SK-N-SH (cell line): ENCODE results near the gene SUGP2. TPM values are rescaled to one million over a fixed set of nuclear protein-coding genes. Genes with fewer than 3 reads are reported as not detected.
"Not testable (repeated sequence)": the region's sequence is repeated elsewhere in the genome, so short reads cannot be mapped to it uniquely, and the experiment has no call there.

ENCODE experiments used
- CTCF ChIA-PET: fragments of 300-600, 350-600 bp; formaldehyde crosslinking; extraction: SDS; loops from one replicate; lab custom pipeline; 2021; lab: Yijun Ruan, JAX
- POLR2A ChIA-PET: fragments of 350-600 bp; sonication (Branson Sonifier 250); formaldehyde crosslinking; extraction: SDS; loops from one replicate; lab custom pipeline; 2020; ENCODE audit warnings: antibody characterized with exemption, inconsistent platforms; lab: Yijun Ruan, JAX
- DNase-seq: peaks from one replicate; pipeline ENCODE4 v3.0.0; 2012
- H2AFZ ChIP-seq: fragments of 200-600 bp; sonication (generic); 2 replicates; pipeline ENCODE4 v1.8.1; 2016; ENCODE audit warnings: antibody characterized with exemption, mild to moderate bottlenecking, low read depth
- H3F3A ChIP-seq: fragments of 200-600 bp; sonication (generic); replicated peaks from 2 replicates; pipeline ENCODE3; 2016; ENCODE audit warnings: antibody characterized with exemption, mild to moderate bottlenecking; ENCODE audit not compliant: insufficient read depth
- H3K27ac ChIP-seq, 2 experiments: fragments of 200-500 bp in 1 of 2; fragments of 200-600 bp in 1 of 2; sonication (Bioruptor generic) in 1 of 2; sonication (generic), shearing (Covaris generic) in 1 of 2; 2 replicates each; pipeline versions ENCODE4 v1.5.1 to v1.6.1; 2014 to 2016; ENCODE audit warnings: low read depth in 2 of 2, inconsistent platforms in 1 of 2, low read length in 1 of 2, mild to moderate bottlenecking in 1 of 2, mixed read lengths in 1 of 2
- H3K27me3 ChIP-seq: fragments of 200-600 bp; sonication (generic), shearing (Covaris generic); 2 replicates; pipeline ENCODE4 v1.6.1; 2016; ENCODE audit warnings: mixed run types; ENCODE audit not compliant: insufficient read depth
- H3K36me3 ChIP-seq, 2 experiments: fragments of 200-500 bp in 1 of 2; fragments of 200-600 bp in 1 of 2; sonication (Bioruptor generic) in 1 of 2; sonication (generic) in 1 of 2; replicated peaks in 1 of 2; 2 replicates each; pipeline versions ENCODE3 to v1.5.1; 2014 to 2016; ENCODE audit warnings: low read length in 1 of 2, mild to moderate bottlenecking in 1 of 2; ENCODE audit not compliant: insufficient read depth in 2 of 2, control insufficient read depth in 1 of 2
- H3K4me1 ChIP-seq, 2 experiments: fragments of 200-500 bp in 1 of 2; fragments of 200-600 bp in 1 of 2; sonication (Bioruptor generic) in 1 of 2; sonication (generic), shearing (Covaris generic) in 1 of 2; 2 replicates each; pipeline versions ENCODE4 v1.5.1 to v1.6.1; 2014 to 2016; ENCODE audit warnings: low read depth in 1 of 2, low read length in 1 of 2, mixed run types in 1 of 2; ENCODE audit not compliant: insufficient read depth in 2 of 2, control insufficient read depth in 1 of 2
- H3K4me2 ChIP-seq: fragments of 200-600 bp; sonication (generic), shearing (Covaris generic); 2 replicates; pipeline ENCODE4 v1.6.1; 2017; ENCODE audit warnings: mixed run types
- H3K4me3 ChIP-seq, 2 experiments: fragments of 200-500 bp in 1 of 2; fragments of 200-600 bp in 1 of 2; sonication (Bioruptor generic) in 1 of 2; sonication (generic), shearing (Covaris generic) in 1 of 2; 2 replicates each; pipeline versions ENCODE4 v1.5.1 to v1.8.1; 2014 to 2016; ENCODE audit warnings: low read depth in 2 of 2, inconsistent platforms in 1 of 2, low read length in 1 of 2, mild to moderate bottlenecking in 1 of 2, mixed read lengths in 1 of 2, moderate library complexity in 1 of 2
- H3K79me2 ChIP-seq: fragments of 200-600 bp; sonication (generic); 2 replicates; pipeline ENCODE4 v1.8.1; 2017; ENCODE audit warnings: mild to moderate bottlenecking; ENCODE audit not compliant: insufficient read depth
- H3K9ac ChIP-seq: fragments of 200-600 bp; sonication (generic); 2 replicates; pipeline ENCODE4 v1.6.1; 2017; ENCODE audit warnings: mixed run types
- H3K9me2 ChIP-seq: fragments of 200-600 bp; sonication (generic); 2 replicates; pipeline ENCODE4 v1.6.1; 2017; ENCODE audit warnings: mixed run types
- H3K9me3 ChIP-seq: fragments of 200-600 bp; sonication (generic); 2 replicates; pipeline ENCODE4 v1.6.1; 2017; ENCODE audit warnings: mixed run types, mild to moderate bottlenecking, moderate library complexity
- H4K20me1 ChIP-seq: fragments of 200-600 bp; sonication (generic); 2 replicates; pipeline ENCODE4 v1.6.1; 2017; ENCODE audit warnings: mild to moderate bottlenecking, mixed run types; ENCODE audit not compliant: insufficient read depth
- CHD2 ChIP-seq: fragments of 150-350 bp; IDR thresholded peaks from 2 replicates; pipeline ENCODE4 v1.6.1; 2018; ENCODE audit warnings: low read length; ENCODE audit not compliant: partially characterized antibody
- ELF1 ChIP-seq: IDR thresholded peaks from 2 replicates; pipeline ENCODE4 v1.4.0; 2012
- EZH2phosphoT487 ChIP-seq: fragments of 200-600 bp; sonication (generic); IDR thresholded peaks from 2 replicates; pipeline ENCODE4 v1.6.1; 2017; ENCODE audit warnings: low read depth, mixed run types, mild to moderate bottlenecking, antibody characterized with exemption, moderate library complexity, borderline replicate concordance
- GATA2 ChIP-seq: sonication (generic); formaldehyde crosslinking; IDR thresholded peaks from 2 replicates; pipeline ENCODE4 v1.5.0; 2020; ENCODE audit warnings: mild to moderate bottlenecking, missing genetic modification reagents
- MEF2A ChIP-seq: IDR thresholded peaks from 2 replicates; pipeline ENCODE4 v1.4.0; 2012; ENCODE audit warnings: low read depth, borderline replicate concordance
- MXI1 ChIP-seq: IDR thresholded peaks from 2 replicates; pipeline ENCODE4 v1.6.1; 2012; ENCODE audit warnings: mild to moderate bottlenecking, low read depth, low read length, improper control_type of control experiment
- NRF1 ChIP-seq: IDR thresholded peaks from 2 replicates; pipeline ENCODE4 v1.6.1; 2012; ENCODE audit warnings: low read depth, mild to moderate bottlenecking, low read length
- POLR2AphosphoS5 ChIP-seq: IDR thresholded peaks from 2 replicates; pipeline ENCODE4 v1.6.1; 2012; ENCODE audit warnings: low read depth, low read length
- RCOR1 ChIP-seq: fragments of 150-350 bp; IDR thresholded peaks from 2 replicates; pipeline ENCODE4 v1.6.1; 2017; ENCODE audit warnings: antibody characterized with exemption, low read length
- RXRA ChIP-seq: IDR thresholded peaks from 2 replicates; pipeline ENCODE4 v1.4.0; 2012; ENCODE audit warnings: low read depth, mild to moderate bottlenecking, borderline replicate concordance
- SIN3A ChIP-seq: IDR thresholded peaks from 2 replicates; pipeline ENCODE4 v1.6.1; 2012; ENCODE audit warnings: low read depth, mild to moderate bottlenecking, low read length, moderate library complexity, borderline replicate concordance
- TAF1 ChIP-seq: IDR thresholded peaks from 2 replicates; pipeline ENCODE4 v1.6.1; 2012; ENCODE audit warnings: low read depth, mild to moderate bottlenecking, low read length, moderate library complexity, borderline replicate concordance
- TCF12 ChIP-seq: IDR thresholded peaks from 2 replicates; pipeline ENCODE4 v1.4.0; 2012
- WGBS: methylation state at CpG from one replicate; pipeline ENCODE4 v1.1.6; 2017; ENCODE audit warnings: low lambda C conversion rate; 5-methylcytosine and 5-hydroxymethylcytosine counted together
- polyA plus RNA-seq, 3 experiments: library from polyadenylated mRNA; depleted of rRNA; stranded (reverse); fragments of >200 nt; gene quantifications; 2 replicates each; pipeline ENCODE4 v1.2.3, GENCODE V29; 2012
- TF ChIP-seq, protein P1 (sequence below): IDR thresholded peaks from 2 replicates; pipeline ENCODE4 v1.4.0; 2012; ENCODE audit warnings: low read depth, borderline replicate concordance
- TF ChIP-seq, protein P2 (sequence below): IDR thresholded peaks from 2 replicates; pipeline ENCODE4 v1.4.0; 2012; ENCODE audit warnings: low read depth

Gene SUGP2
- polyA plus RNA-seq, 1 of the 3 experiments (the other 2 are of a cell fraction), result 56.3 TPM

- no peak overlapping the region for H3K27ac ChIP-seq
- POLR2A ChIA-PET, result no interaction called here
- WGBS, result 85% methylated on average over 2 of the region's 2 CpGs
- no peaks in the 10 kb centered on the region for H3K9me3 ChIP-seq
- no peaks in the 10 kb centered on the region for H3K4me1 ChIP-seq
- no peaks in the 10 kb centered on the region for H3K79me2 ChIP-seq
- no peak for DNase-seq
- no peak overlapping the region for H3K4me3 ChIP-seq
- H3K4me2 ChIP-seq, result no peak overlapping the region
- H3K27me3 ChIP-seq, result no peaks in the 10 kb centered on the region
- H3K9ac ChIP-seq, result no peak overlapping the region
- no peaks in the 10 kb centered on the region for H3F3A ChIP-seq
- no peaks in the 10 kb centered on the region for H3K9me2 ChIP-seq
- H2AFZ ChIP-seq, result no peak overlapping the region
- TF ChIP-seq, protein P1, sequence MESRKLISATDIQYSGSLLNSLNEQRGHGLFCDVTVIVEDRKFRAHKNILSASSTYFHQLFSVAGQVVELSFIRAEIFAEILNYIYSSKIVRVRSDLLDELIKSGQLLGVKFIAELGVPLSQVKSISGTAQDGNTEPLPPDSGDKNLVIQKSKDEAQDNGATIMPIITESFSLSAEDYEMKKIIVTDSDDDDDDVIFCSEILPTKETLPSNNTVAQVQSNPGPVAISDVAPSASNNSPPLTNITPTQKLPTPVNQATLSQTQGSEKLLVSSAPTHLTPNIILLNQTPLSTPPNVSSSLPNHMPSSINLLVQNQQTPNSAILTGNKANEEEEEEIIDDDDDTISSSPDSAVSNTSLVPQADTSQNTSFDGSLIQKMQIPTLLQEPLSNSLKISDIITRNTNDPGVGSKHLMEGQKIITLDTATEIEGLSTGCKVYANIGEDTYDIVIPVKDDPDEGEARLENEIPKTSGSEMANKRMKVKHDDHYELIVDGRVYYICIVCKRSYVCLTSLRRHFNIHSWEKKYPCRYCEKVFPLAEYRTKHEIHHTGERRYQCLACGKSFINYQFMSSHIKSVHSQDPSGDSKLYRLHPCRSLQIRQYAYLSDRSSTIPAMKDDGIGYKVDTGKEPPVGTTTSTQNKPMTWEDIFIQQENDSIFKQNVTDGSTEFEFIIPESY, result no peak
- no peak for TF ChIP-seq MEF2A
- TF ChIP-seq CHD2, result no peak
- TF ChIP-seq GATA2 (CRISPR knock-in tag), result no peak
- H3K36me3 ChIP-seq, result no peaks in the 10 kb centered on the region
- no peaks in the 10 kb centered on the region for H4K20me1 ChIP-seq
- CTCF ChIA-PET, result interaction anchor here (1.3 kb wide), 1 partner anchor 32 kb away, joined by 3 read pairs; no protein-coding TSS in a partner anchor
These were observed 78.3 kb downstream of the SUGP2 start for GRCh38 chr19:18955042-18955441.

- WGBS, result 76% methylated on average over 3 of the region's 3 CpGs
These were observed 79.2 kb downstream of the SUGP2 start for GRCh38 chr19:18954094-18954493.

DNA sequence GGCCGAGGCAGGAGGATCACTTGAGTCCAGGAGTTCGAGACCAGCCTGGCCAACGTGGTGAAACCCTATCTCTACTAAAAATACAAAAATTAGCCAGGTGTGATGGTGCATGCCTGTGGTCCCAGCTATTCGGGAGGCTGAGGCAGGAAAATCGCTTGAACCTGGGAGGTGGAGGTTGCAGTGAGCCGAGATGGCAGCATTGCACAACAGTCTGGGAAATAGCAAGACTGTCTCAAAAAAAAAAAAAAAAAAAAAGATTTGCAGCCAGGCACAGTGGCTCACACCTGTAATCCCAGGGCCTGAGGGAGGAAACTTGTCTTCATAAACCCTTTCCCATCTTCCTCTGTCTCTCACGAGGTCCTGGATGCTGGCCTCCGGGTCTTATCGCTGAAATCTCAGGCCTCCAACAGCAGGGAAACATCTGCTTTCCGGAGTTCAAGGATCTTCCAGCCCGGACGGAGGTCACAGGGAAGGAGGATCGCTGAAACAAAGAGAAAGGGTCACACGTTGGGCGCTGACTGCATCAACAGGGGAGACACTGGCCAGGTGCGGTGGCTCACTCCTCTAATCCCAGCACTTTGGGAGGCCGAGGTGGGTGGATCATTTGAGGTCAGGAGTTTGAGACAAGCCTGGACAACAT, 80.8 kb downstream of the SUGP2 start:
- WGBS, result 61% methylated on average over 17 of the region's 17 CpGs
- H4K20me1 ChIP-seq, H3K4me2 ChIP-seq, H3K36me3 ChIP-seq, H3F3A ChIP-seq, H2AFZ ChIP-seq, DNase-seq, H3K4me3 ChIP-seq, POLR2A ChIA-PET, H3K79me2 ChIP-seq, H3K9me2 ChIP-seq, H3K9me3 ChIP-seq, H3K4me1 ChIP-seq, H3K27ac ChIP-seq, H3K27me3 ChIP-seq, H3K9ac ChIP-seq: not testable (repeated sequence)
- CTCF ChIA-PET, result interaction anchor here (1.0 kb wide), 1 partner anchor 35 kb away, joined by 4 read pairs; no protein-coding TSS in a partner anchor

More at GRCh38 chr19:18954094-18954493, 79.2 kb downstream of the SUGP2 start:
- Histone ChIP-seq H2AFZ (no peak overlapping the region), H3K4me2 (no peak overlapping the region), H3K4me3 (no peak overlapping the region), H4K20me1 (no peaks in the 10 kb centered on the region), H3K9ac (no peak overlapping the region), H3K27me3 (no peaks in the 10 kb centered on the region), H3K27ac (no peak overlapping the region), H3F3A (no peaks in the 10 kb centered on the region), H3K9me3 (no peaks in the 10 kb centered on the region), H3K79me2 (no peaks in the 10 kb centered on the region), H3K4me1 (no peaks in the 10 kb centered on the region), H3K36me3 (no peaks in the 10 kb centered on the region)
- CTCF ChIA-PET, result no interaction called here
- no peak for DNase-seq
- POLR2A ChIA-PET, result no interaction called here
- TF ChIP-seq TAF1, result no peak
- no peak for TF ChIP-seq RCOR1
- no peak for TF ChIP-seq RXRA
- TF ChIP-seq NRF1, result no peak
- TF ChIP-seq MXI1, result no peak
- no peak for TF ChIP-seq ELF1
- TF ChIP-seq, protein P2, sequence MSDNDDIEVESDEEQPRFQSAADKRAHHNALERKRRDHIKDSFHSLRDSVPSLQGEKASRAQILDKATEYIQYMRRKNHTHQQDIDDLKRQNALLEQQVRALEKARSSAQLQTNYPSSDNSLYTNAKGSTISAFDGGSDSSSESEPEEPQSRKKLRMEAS, result no peak
- TF ChIP-seq TCF12, result no peak
- TF ChIP-seq GATA2 (CRISPR knock-in tag), result no peak
- TF ChIP-seq EZH2phosphoT487, result no peak
- TF ChIP-seq SIN3A, result no peak
- no peak for TF ChIP-seq POLR2AphosphoS5
- TF ChIP-seq, all 33 proteins: peak for 0
- H3K9me2 ChIP-seq, result no peaks in the 10 kb centered on the region
